Progenitor cell of endocrine pancreas (in vitro differentiated cells): ENCODE results near the gene MAFG. TPM values are rescaled to one million over a fixed set of nuclear protein-coding genes. Genes with fewer than 3 reads are reported as not detected.

Source experiments
- DNase-seq: peaks from one replicate; pipeline ENCODE4 v3.0.0; 2021; ENCODE audit warnings: low spot score; ENCODE audit not compliant: unreplicated experiment
- H3K27ac Mint-ChIP-seq: 2 replicates; pipeline ENCODE4 v1.8.0; 2021; ENCODE audit warnings: mild to moderate bottlenecking, moderate library complexity, mixed read lengths
- H3K27me3 Mint-ChIP-seq: 2 replicates; pipeline ENCODE4 v1.8.0; 2021; ENCODE audit warnings: mixed read lengths
- H3K36me3 Mint-ChIP-seq: 2 replicates; pipeline ENCODE4 v1.8.0; 2022; ENCODE audit warnings: mixed read lengths; ENCODE audit not compliant: insufficient read depth
- H3K4me1 Mint-ChIP-seq: 2 replicates; pipeline ENCODE4 v1.8.0; 2021; ENCODE audit warnings: low read depth, mixed read lengths
- H3K4me3 Mint-ChIP-seq: 2 replicates; pipeline ENCODE4 v1.8.0; 2021; ENCODE audit warnings: low read depth, mild to moderate bottlenecking, moderate library complexity, mixed read lengths
- H3K9me3 Mint-ChIP-seq: 2 replicates; pipeline ENCODE4 v1.8.0; 2021; ENCODE audit warnings: low read depth, mixed read lengths
- CTCF ChIP-seq: fragments of 200-600 bp; sonication (generic); IDR thresholded peaks from one replicate; pipeline ENCODE4 v1.5.0; 2021; ENCODE audit warnings: antibody characterized with exemption, mild to moderate bottlenecking; ENCODE audit not compliant: unreplicated experiment
- total RNA-seq: library from RNA; stranded (reverse); gene quantifications from 2 replicates; pipeline ENCODE4 v1.2.1, GENCODE V29; 2021

The MAFG gene
- total RNA-seq, 1 donor from 2014 or later = 29.5 TPM

GRCh38 chr17:81951785-81952684, 24.5 kb upstream of the MAFG start:
- DNase-seq = no peak
- H3K4me3 Mint-ChIP-seq = no peak overlapping the region
- peaks cover 11% of the 10 kb centered on the region for H3K4me1 Mint-ChIP-seq
- no peak overlapping the region for H3K27ac Mint-ChIP-seq
- H3K9me3 Mint-ChIP-seq = no peaks in the 10 kb centered on the region
- no peak for TF ChIP-seq CTCF
- H3K36me3 Mint-ChIP-seq = no peaks in the 10 kb centered on the region
- H3K27me3 Mint-ChIP-seq = peaks cover 7% of the 10 kb centered on the region

GRCh38 chr17:81950501-81950900, 23.0 kb upstream of the MAFG start:
- Mint-ChIP-seq H3K4me3 (no peak overlapping the region), H3K4me1 (peaks cover 5% of the 10 kb centered on the region), H3K27me3 (peaks cover 8% of the 10 kb centered on the region), H3K36me3 (no peaks in the 10 kb centered on the region), H3K27ac (no peak overlapping the region), H3K9me3 (no peaks in the 10 kb centered on the region)
- no peak for DNase-seq
- no peak for TF ChIP-seq CTCF

GRCh38 chr17:81948635-81949378, 21.3 kb upstream of the MAFG start:
- no peak for TF ChIP-seq CTCF
- no peak for DNase-seq

GRCh38 chr17:81947189-81947588, 19.7 kb upstream of the MAFG start, which contains the start of gene MYADML2:
Gene MYADML2 (minus strand): TSS chr17:81947233. CDS start chr17:81941741, 5,492 bp downstream.
- TF ChIP-seq CTCF = no peak
- Mint-ChIP-seq H3K27ac (no peak within 1 kb of the TSS), H3K4me3 (no peak within 1 kb of the TSS), H3K9me3 (no peaks in the 10 kb centered on the region), H3K4me1 (no peaks in the 10 kb centered on the region), H3K36me3 (no peaks in the 10 kb centered on the region), H3K27me3 (peaks cover 14% of the 10 kb centered on the region)
- no peak for DNase-seq

More at GRCh38 chr17:81948635-81949378, 21.3 kb upstream of the MAFG start:
- Mint-ChIP-seq H3K27me3 (peaks cover 11% of the 10 kb centered on the region), H3K36me3 (no peaks in the 10 kb centered on the region), H3K4me3 (no peak overlapping the region), H3K4me1 (no peaks in the 10 kb centered on the region), H3K27ac (no peak overlapping the region), H3K9me3 (no peaks in the 10 kb centered on the region)

- no peak for DNase-seq
Observed at GRCh38 chr17:81944858-81945257, 17.3 kb upstream of the MAFG start.

More at GRCh38 chr17:81944858-81945257, 17.3 kb upstream of the MAFG start:
- no peaks in the 10 kb centered on the region for H3K36me3 Mint-ChIP-seq
- H3K9me3 Mint-ChIP-seq = no peaks in the 10 kb centered on the region
- H3K4me1 Mint-ChIP-seq = no peaks in the 10 kb centered on the region
- no peak overlapping the region for H3K27ac Mint-ChIP-seq
- H3K27me3 Mint-ChIP-seq = peaks cover 14% of the 10 kb centered on the region
- TF ChIP-seq CTCF = no peak
- no peak overlapping the region for H3K4me3 Mint-ChIP-seq
